Stromal cell of bone marrow (primary cell): ENCODE data around the gene CD79A.
A peak's percentile ranks its signal among the peaks of the same experiment; 100 is the strongest.
"Not testable (repeated sequence)": the region's sequence is repeated elsewhere in the genome, so short reads cannot be mapped to it uniquely, and the experiment has no call there.

ENCODE experiments used
- DNase-seq: peaks from one replicate; pipeline ENCODE4 v3.0.0-alpha.2; 2012; ENCODE audit warnings: low read depth

Gene CD79A

DNA sequence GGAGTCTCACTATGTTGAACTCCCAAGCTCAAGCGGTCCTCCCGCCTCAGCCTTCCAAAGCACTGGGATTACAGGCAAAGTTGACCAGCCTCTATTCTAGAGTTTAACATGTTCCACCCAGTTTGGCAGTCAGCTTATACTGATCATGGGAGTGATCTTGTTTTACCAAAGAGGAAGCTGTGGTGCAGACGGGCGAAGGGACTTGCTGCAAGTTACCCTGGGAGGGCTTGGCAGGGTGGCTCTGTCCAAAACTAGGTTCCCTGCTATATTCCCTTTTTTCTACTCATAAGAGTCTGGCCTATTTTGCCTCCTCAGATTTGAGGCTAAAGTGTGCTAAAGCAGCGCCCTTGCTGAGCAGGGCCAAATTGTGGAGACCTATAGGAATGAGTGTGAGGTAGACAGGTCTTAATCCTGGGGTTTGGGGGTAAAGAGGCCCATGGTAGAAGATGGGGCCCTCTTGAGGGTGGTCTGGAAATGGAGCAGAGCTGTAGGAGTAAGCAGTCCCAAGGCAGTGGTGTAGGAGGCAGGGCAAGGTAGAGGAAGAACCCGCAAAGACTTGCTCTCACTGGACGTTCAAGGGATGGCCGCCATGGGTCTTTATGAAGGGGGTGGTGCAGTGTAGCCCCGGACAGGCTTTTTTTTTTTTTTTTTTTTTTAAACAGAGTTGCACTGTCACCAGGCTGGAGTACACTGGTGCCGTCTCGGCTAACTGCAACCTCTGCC, 13.7 kb upstream of the CD79A start:
- DNase-seq = no peak

GRCh38 chr19:41864374-41864773, 12.7 kb upstream of the CD79A start:
- no peak for DNase-seq

- no peak for DNase-seq
These were observed 10.8 kb upstream of the CD79A start for GRCh38 chr19:41866284-41866683.

GRCh38 chr19:41868120-41868988, 8.7 kb upstream of the CD79A start:
- DNase-seq = no peak

- no peak for DNase-seq
These were observed 8.1 kb upstream of the CD79A start for GRCh38 chr19:41868989-41869300.

DNA sequence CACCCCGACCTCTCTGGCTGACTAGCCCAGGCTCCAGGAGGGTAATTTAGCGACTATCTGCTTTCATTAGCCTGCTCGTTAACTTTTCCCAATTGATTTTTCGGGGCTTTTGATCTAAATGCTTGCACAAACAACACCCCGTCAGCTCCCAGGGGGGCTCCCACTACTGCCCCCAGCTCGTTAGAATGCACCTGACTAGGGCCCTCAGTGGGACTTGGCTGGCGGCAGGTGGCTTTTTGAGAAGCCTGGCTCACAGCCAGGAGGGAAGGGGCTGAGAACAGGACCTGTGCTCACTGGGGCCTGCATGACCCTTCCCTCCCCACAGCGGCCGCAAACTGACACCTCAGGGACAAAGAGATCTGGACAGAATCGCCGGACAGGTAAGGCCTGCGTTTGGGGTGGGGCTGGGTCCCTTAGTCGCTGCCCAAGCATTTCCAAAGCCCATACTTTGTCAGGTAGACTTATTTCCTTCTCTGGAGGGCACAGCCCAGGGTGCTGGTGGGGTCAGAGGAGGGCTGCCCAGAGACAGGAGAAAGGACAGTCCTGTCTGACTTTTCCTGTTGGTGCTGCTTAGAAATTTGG, 7.6 kb upstream of the CD79A start:
- no peak for DNase-seq

DNA sequence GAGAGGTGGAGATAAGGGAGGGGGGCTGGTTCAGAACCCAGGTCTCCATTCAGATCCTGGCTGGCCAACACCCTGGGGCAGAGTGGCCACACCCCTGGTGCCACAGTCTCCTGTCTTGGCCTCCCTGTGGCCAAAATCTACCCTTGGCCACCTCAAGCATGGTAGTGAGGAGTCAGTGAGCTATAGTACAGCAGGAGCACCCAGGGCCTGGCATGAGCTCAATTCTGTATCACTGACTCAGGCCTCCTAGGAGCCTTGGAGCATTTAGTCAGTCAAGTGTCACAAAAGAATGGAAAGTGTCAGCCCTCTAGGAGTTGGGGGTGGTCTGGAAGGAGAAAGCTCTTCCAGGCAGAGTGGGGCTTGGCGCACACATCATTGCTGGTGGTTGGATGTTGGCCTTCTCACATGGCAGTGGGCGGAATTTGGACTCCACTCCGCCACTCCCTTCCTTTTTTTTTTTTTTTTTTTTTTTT, 6.6 kb upstream of the CD79A start:
- peak; percentile 34 for DNase-seq

GRCh38 chr19:41871573-41872383, 5.3 kb upstream of the CD79A start:
- DNase-seq = no peak

- DNase-seq = no peak
These were observed 4.7 kb upstream of the CD79A start for GRCh38 chr19:41872384-41872774.

GRCh38 chr19:41872775-41873647, 4.1 kb upstream of the CD79A start:
- no peak for DNase-seq

GRCh38 chr19:41875973-41876372, 1.1 kb upstream of the CD79A start:
- not testable (repeated sequence) for DNase-seq

- no peak for DNase-seq
These were observed 1.1 kb downstream of the CD79A start for GRCh38 chr19:41877916-41878905.

DNA sequence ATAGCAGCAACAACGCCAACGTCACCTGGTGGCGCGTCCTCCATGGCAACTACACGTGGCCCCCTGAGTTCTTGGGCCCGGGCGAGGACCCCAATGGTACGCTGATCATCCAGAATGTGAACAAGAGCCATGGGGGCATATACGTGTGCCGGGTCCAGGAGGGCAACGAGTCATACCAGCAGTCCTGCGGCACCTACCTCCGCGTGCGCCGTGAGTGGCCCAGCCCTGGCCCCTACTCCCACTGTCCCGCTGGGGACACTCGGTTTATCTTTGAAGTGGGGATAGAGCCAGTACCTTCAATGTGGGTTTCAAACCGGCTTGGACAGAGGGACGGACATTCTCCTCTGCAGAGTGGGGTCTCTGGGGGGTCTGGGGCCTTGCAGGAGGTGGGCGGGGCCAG, 2.0 kb downstream of the CD79A start:
- no peak for DNase-seq

GRCh38 chr19:41879670-41880328, 2.7 kb downstream of the CD79A start:
- no peak for DNase-seq

DNA sequence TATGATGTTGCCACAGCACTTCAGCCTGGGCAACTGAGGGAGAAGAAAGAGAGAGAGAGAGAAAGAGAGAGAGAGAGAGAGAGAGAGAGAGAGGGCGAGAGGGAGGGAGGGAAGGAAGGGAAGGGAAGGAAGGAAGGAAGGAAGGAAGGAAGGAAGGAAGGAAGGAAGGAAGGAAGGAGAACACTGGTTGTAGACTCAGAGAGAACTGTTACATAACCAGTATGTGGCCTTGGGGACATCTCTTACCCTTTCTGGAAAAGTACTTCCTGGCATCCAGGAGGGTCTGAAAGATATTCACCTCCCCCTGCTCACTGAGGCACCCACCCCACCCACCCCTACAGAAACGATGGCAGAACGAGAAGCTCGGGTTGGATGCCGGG, 3.2 kb downstream of the CD79A start:
- no peak for DNase-seq

- DNase-seq = no peak
These were observed 5.7 kb downstream of the CD79A start, which contains the start of gene ARHGEF1 for GRCh38 chr19:41882568-41883462. Gene ARHGEF1 (plus strand): TSS chr19:41883184. CDS start chr19:41888083, 4,899 bp downstream.

- DNase-seq = no peak
These were observed 6.4 kb downstream of the CD79A start for GRCh38 chr19:41883463-41883820.
